OCI-M2 (cell line): ENCODE measurements around the gene PRRT1.
A peak's percentile ranks its signal among the peaks of the same experiment; 100 is the strongest.
"Not testable (repeated sequence)": the region's sequence is repeated elsewhere in the genome, so short reads cannot be mapped to it uniquely, and the experiment has no call there.

ENCODE experiments used
- DNase-seq: peaks from one replicate; lab custom pipeline; 2025; ENCODE audit not compliant: unreplicated experiment; lab: John Stamatoyannopoulos, UW

Gene PRRT1

DNA sequence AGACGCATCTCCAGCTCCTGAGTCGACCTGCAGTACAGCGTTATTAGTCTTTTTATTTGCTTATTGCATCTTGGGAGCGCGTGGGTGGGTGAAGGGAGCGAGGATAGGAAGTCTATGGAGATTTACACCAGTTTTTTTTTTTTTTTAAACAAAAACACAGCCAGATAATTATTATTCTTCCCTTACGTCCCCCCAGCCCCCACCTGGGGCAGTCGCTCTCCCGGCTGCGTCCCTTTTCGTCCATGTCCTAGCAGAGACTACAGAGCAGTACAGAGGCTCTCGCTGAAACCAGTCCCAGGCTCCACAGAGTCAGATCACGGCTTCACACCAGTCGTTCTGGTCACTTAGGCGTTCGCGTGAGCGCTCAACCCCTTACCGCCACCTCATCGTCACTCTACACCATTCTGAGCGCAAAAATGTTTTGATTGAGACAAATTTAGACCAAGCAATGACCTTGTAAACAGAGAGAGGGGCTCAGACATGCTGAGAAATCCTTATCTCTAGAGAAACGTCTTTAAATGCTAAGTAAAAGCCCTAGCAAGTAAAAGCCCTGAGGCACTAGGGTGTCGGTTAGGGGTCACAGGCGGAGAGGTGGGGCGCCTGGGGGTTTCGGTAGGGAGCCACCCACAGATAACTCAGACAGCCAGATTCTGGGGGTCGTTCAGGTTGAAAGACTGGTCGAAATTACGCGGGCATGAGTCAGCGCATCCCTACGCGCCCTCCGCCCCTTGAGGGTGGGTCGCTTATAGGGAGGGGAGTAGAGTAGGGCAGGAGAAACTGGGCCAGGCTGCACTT is 1.2 kb upstream of the PRRT1 start:
- DNase-seq, result peak; percentile 40

DNA sequence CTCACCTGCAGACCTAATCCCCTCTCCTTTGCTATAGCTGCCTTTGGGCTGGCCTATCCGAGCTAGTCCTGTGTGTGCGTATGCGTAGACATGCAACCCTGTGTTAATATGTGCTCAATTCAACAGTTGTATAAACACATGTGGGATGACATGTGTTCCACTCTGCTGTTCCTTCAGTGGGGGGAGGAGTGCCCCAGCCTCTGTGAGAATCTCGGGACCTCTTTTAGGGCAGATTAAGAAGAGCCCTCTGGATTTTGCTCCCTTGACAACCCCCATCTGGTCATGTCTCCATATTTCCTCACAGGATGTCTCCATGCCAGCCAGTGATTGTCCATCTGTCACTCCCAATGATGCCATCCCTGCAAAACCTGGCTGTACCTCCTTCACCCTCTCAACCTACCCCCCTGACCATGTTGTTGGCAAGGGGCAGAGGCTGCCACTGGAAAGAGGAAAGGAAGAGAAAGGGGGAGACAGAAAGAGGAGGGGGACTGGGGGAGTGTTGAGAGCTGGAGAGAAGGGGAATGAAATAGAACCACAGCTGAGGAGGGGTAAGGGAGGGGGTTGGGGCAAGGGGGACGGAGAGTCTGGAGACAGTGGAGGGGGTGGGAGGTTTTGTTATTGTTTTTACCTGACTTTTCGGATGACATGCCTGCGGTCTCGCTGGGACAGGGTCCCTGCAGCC is 417 bp downstream of the PRRT1 start:
- no peak for DNase-seq

DNA sequence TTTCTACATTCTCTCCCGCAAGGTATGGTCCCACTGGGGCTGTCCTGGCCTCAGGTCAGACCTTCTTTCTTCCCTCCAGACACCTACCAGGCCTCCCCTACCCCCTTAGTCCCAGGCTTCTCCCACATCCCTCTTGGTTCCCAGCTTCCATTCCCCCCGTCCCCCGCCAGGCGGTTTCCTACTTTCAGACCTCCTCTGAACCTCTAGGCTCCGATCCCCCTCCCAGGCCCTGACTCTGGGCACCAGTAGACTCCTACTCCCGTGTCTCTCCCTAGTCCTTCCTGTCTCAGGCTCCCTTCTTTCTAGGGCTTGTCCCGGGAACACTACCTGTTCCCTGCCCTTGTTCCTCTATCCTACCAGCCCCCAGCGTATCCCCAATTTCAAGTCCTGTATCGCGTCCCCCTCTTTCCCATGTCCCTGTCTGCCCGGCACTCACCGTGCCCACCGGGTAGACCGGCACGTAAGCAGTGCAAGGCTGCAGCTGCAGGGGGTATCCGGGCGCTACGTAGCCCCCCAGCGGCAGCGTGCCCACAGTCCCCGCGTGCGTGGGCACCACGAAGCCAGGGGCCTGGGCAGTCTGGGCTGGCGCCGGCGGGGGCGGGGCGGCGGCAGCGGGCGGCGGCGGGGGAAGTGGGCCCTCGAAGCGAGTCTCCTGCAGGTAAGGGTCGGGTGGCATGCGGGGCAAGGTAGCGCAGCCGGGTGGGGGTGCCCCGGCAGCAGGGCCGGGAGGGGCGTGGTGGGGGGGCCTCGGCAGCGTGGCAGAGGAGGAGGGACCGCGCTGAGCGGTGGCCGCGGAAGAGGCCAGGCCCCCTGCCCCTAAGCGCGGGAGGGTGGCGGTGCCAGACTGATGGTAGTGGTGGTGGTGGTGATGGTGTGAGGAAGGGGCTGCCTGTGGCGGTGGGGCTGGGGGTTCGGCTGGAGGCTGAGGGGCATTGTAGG is 1.5 kb downstream of the PRRT1 start:
- DNase-seq, result no peak

DNA sequence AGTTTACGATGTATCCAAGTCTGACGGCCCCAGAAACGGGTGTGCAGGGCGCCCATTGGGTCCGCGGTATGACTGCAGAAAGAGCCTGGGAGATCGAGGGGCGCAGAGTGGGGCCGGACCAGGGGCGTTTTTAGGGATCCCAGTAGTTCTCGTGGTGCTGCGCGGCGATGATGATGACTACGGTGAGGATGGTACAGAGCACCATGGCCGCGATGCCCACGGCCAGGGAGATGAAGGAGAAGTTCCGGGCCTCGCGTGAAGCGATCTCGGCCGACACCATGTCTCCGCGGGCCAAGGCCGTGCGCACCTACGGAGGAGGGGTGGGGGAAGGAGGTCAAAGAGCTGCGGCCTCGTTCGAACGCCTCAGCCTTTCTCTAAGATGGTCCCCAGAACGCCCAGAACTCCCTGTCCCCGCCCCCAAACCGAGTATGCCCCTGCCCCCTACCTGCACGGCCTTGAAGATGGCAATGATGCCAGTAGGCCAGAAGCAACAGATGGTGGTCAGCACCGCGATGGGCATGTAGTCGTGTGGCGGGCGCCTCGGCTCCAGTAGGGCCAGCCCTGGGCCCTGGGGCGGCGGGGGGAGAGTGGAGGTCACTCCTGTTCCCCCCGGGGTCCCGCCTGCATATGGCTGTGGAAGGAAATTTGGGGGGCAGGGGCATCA is 2.5 kb downstream of the PRRT1 start:
- DNase-seq, result no peak

DNA sequence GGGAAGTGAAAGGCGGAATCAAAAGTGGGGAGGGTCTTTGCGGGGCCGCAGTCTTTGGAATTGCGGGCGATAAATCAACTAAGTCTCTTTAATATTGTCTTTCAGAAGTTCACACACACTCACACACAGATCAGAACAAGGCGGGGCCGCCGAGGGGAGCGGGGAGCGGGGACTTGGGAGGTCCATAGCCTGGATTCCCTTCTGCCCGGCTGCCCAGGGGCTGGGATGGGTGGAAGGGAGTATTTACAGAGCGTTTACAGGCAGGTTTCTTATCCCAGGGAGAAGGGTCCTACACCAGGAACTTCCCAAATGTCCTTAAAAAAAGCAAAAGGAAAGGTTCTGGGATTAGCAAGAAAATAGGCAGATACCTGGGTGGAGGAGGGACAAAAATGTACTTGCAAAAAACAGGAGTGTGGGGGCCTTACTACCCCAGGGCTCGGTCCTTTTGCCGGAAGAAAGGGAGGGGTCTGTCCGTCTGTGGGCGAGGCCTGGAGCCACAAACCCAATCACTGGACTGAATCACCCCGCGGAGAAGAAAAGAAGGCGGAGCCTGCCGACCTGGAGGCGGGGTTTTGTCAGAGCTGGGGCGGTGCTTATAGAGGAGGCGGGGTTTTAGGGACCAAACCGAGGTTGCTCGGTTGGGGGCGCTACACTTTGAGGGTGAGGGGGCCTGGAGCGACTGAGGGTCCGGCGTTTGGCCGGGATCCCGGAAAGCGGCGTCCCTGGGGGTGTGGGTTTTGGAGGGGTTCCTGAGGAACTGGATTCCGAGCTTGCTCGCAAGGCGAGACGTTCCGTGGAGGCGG is 3.2 kb downstream of the PRRT1 start:
- DNase-seq, result no peak

DNA sequence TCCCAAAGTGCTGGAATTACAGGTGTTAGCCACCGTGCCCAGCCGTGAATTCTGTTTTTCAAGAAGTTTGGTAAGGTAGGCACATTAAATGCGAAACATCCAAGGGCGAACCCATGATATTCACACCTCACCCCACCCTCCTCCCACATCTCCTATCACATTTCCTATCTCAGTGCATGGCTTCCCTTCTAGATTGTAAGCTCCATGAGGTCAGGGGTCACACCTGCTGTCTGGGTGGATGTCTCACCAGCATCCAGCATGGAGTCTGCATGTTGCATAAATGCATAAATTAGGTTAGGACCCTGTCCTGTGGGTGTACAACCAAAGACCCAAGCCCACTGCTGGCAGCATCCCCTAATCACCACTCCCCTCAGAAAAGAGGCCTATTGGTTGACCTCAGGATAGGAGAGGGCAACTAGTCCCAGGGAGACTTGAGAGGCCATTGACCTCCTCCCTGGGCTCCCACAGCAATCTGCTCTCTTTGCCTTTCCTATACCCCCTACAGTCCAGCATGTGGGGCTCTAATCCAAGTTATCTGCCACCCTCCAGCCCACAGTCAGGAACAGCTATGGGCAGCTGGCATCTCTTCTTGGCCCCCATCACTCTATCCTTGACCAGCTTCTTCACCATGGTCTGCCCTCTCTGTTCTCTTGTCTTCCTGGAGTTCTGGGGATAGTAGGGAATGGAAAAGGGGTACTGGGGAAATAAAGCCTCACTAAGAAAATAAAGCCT is 4.2 kb downstream of the PRRT1 start:
- DNase-seq, result no peak

DNA sequence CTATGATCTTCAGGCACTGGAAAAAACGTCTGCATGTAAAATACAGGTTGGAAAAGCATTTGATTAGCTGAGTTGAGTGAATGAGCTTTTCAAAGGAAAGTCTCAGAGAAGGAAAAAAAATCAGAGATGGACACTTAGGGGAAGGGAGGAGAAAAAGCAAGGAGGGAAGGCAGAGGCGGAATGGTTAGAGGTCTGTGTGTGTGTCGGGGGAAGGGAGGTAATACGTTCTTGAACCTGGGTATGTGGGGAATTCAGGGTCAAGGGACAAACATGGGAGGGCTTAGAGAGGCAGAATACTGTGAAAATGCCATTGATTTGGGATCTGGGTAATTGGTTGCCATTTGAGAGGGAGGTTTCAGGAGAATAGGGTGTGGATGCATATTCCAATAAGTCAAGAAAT is 5.1 kb downstream of the PRRT1 start:
- DNase-seq, result no peak

DNA sequence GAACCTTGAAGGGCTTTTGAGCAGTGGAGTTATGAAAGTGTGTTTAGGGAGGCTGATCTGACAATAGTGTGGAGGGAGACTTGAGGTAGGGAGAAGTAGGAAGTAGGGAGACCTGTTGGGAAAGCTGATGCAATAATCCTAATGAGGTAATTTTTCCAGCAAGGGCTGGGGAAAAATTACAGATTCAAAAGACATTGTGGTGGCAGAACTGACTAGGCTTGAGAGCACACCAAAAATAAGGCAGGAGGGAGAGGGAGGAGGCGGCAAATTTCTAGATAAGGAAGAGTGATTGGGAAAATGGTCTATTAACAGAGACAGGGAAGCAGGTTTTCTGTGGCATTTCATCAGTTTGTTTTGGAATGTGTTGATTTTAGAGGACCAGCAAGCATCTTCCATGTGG is 5.5 kb downstream of the PRRT1 start:
- no peak for DNase-seq

DNA sequence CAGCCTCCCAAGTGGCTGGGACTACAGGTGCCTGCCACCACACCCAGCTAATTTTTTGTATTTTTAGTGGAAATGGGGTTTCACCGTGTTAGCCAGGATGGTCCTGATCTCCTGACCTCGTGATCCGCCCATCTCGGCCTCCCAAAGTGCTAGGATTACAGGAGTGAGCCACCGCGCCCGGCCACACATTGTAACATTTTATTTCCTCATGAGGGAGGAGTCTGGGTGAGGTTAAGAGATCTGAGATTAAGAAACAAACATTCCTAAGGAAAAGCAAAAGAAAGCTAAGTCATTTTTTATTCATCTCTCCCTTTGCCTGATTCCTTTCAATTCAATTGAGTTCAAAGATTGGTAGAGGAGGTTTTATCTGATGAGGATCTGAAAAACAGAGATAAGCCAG is 7.5 kb downstream of the PRRT1 start:
- not testable (repeated sequence) for DNase-seq

DNA sequence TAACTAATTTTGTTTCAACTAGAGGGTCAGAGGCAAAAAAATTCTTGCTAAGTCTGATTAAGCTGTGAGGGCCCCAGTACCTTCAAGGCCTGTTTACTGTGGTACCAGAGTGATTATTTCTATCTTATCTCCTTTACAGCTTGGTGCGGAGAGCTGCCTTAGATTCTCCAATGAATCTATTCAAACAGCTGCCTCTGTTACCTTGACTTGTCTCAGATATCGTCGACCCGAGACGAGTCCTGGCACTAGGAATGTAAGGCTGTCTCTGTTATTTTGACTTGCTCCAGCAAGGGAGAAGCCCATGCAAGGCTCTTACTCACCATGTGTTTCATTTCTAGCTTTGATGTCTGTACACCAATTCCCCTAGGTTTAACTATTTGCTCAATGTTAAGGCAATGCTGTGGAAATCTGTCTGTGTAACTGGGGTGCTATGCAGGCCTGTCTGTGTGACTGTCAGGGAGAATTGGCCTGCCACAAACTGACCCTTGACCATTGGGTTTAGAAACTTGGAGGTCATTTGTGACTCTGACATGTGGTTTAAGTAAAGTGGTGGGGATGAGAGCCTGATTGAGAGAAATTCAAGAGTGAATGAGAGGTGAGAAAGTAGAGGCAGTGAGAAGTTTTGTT is 11.2 kb downstream of the PRRT1 start:
- no peak for DNase-seq

DNA sequence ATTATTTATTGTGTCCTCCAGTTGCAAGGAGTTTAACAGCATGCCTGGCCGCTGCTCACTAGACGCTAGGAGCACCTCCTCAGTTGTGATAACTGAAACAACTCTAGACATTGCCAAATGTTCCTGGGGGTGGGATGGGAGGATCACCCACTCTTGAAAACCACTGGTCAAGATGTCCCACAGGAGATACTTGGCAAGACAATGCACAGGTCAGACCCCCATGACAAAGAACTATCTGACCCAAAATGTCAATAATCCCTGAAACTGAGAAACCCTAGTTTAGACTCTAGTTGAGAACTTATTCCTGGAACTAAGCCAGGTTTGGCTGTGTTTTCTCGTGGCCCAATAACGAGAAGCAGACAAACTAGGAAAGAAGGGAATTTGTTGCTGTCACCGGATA is 12.1 kb downstream of the PRRT1 start:
- no peak for DNase-seq

DNA sequence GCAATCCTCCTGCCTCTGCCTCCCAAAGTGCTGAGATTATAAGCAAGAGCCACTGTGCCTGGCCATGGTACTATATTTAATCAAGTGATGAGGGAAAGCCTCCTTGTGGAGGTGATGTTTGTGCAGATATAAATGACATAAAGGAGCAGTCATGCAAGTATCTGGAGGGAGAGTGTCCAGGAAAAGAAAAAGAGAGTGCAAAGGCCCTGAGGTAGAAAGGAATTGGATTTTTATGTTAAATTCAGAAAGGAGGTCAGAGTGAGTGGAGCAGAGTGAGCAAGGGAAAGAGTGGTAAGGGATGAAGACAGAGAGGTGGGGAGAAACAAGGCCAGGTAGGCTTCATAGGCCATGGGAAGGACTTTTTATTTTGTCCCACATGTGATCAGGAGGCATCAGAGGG is 14.3 kb downstream of the PRRT1 start:
- no peak for DNase-seq

DNA sequence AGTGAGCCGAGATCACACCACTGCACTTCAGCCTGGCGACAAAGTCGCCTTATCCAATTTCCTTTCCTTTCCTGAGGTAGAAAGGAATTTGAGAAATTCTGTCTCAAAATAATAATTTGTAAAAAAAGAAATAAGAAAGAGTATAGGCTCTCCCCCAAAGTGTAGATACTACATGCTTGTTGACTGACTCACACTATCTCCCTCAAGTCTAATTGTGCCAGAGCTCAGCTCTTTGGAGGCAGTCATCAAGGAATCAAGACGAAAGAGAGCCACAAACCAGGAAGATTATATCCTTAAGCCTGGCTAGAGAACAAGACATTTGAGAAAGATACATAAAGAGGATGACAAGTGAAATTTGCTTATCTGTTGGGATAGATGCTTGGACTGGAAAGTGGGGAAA is 18.0 kb downstream of the PRRT1 start:
- DNase-seq, result no peak

DNA sequence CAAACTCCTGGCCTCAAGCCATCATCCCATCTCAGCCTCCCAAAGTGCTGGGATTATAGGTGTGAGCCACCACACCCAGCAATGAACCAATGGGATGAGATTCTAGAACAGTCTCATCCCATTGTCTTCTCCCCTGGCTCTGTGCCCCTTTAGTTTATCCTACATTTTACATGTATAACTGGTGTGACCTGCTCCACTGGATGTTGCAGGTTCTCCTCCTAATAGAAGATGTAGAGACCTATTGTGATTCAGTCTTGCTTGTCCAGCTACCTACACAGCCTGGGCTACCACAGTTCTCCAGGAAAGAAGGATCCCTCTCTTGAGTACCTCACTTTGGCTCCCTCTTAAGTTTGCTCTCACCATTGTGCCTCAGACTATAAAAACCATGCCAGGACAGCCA is 19.6 kb downstream of the PRRT1 start:
- no peak for DNase-seq

DNA sequence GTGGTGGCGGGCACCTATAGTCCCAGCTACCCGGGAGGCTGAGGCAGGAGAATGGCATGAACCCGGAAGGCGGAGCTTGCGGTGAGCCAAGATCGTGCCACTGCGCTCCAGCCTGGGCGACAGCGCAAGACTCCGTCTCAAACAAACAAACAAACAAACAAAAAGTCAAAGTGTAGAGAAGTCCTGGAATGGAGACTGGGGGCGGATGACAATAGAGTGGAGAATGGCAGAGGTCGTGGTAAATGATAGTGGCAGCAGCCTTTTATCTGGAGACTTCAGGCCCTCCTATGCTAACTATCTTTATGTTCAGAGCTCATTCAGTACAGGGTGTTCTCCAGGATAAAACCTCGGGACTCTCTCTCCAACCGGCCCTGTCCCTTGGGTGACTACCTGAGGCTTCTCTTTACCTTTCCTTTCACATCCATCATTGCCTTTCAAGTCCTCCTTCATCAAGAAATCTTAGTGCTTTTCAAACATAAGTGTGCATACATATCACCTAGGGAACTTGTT is 20.2 kb downstream of the PRRT1 start:
- DNase-seq, result peak; percentile 95

DNA sequence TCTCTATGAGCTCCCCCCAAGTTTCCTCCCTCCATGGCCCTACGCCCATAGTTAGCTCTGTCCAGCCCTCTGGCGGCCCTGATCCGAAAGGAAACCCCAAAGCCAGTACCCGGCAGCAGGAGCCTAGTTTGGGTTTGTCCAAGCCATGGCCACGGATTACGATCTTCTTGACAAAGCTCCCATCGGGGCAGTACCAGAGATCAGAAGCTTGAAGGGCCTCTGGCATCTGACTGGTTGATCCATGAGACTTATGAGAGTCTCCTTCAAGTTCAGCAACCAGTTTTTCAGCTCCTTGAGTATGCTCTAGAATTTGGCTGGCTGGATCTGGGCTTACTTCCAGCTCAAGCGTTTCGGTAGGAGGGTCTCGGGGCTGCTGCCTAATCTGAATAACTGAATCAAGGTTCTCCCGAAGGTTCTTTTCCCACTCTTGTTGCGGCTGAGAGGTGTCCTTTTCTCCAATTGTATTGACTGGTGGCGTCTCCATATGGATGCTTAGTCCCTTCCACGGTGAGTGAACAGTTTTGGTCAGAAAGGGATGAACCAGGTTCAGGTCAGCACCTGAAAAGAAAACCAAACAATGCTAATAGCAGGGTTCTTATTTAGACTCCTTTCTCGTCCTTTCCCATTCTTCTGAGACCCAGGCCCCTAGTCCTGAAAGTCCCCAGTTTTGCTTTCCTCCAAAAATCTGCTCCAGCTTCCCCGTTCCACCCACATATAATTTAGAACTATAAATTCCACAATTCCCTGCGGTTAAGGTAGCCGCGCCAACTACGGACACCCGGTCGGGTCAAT is 22.2 kb downstream of the PRRT1 start:
- DNase-seq, result no peak

DNA sequence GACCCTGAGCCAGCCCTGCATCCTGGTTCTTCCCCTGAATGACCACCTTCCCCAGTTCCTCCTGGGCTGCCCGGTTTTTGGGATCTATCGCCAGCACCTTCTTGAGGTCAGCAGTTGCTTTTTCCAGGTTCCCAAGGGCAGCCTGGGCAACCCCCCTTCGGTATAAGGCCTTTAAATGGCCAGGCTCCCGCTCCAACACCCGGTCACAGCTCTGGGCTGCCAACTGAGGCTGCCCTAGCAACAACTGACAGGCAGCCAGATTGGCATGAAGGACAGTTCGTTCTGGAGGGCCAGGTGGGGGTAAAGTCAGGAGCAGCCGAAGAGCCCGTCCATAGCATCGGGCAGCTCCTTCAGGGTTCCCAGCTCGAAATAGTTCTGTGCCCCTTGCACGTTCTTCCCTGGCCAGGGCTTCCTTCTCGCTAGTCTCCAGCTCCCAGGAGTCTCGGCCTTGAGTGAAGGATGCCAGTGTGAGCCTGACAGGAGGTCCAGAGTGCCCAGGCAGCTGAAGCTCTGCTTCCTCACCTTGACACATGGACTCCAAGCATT is 22.9 kb downstream of the PRRT1 start:
- no peak for DNase-seq
